Adrenal gland (tissue), 5 donors: ENCODE data around the gene ATP11A.

Source experiments
- CTCF ChIP-seq, 6 experiments: fragments of 450-650 bp in 4 of 6; fragments of 200-600 bp in 2 of 6; sonication (generic) in 1 of 6; IDR thresholded peaks; 1 replicate in 5 of 6; 2 replicates in 1 of 6; pipeline versions ENCODE4 v1.5.1 to v1.8.0; 2016 to 2021; ENCODE audit warnings: antibody characterized with exemption in 6 of 6, mild to moderate bottlenecking in 2 of 6, moderate library complexity in 1 of 6
- POLR2A ChIP-seq, 2 donors: fragments of 450-650 bp; IDR thresholded peaks; one replicate each; pipeline ENCODE4 v1.6.1; 2017; ENCODE audit warnings: antibody characterized with exemption in 2 of 2, mild to moderate bottlenecking in 2 of 2, moderate library complexity in 1 of 2
- donor health status: DM: no; HTN: no; CAD: no.

DNA sequence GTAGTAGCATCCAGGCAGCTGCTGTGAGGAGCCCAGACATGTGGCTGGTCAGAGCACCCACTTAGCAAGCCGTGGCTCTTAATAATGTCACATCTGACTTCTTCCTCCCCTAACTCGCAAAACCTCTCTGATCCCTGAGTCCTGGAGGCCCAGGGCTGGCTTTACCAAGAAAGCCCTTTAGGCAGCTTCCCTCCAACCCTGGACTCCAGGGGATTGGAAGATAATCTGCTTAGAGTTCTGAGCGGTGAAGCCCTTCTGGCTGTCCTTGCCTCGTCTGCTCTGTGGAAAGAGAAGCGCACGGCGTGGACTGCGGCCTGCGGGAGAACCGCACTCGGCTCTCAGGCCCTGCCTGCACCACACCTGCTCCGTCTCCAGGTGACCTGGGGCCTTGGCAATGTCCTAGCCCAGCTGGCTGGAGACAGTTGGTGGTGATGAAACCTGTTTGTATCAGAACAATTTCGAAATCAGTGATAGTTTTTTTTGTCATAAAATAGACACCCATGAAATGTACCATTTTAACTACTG is 214.7 kb downstream of the ATP11A start:
- no peak for TF ChIP-seq POLR2A (IDR thresholded peaks at IDR 0.05)
- TF ChIP-seq CTCF (IDR thresholded peaks at IDR 0.05), result no peak
